Smooth muscle cell (in vitro differentiated cells): ENCODE results near the gene C20orf96. TPM values are rescaled to one million over a fixed set of nuclear protein-coding genes. Genes with fewer than 3 reads are reported as not detected.

Source experiments
- DNase-seq: peaks from one replicate; lab custom pipeline; 2025; ENCODE audit not compliant: unreplicated experiment; lab: John Stamatoyannopoulos, UW
- H2AFZ ChIP-seq: fragments of 200-600 bp; sonication (generic); 2 replicates; pipeline ENCODE4 v1.6.0; 2016; ENCODE audit warnings: antibody characterized with exemption, low read depth, mild to moderate bottlenecking
- H3F3A ChIP-seq: fragments of 200-600 bp; sonication (generic); 2 replicates; pipeline ENCODE4 v1.6.0; 2017; ENCODE audit warnings: antibody characterized with exemption, low read depth
- H3K27ac ChIP-seq: fragments of 200-600 bp; sonication (generic); 2 replicates; pipeline ENCODE4 v1.5.1; 2016; ENCODE audit warnings: low read depth, mild to moderate bottlenecking
- H3K27me3 ChIP-seq: fragments of 200-600 bp; sonication (generic); 2 replicates; pipeline ENCODE4 v1.6.1; 2016; ENCODE audit warnings: low read depth, mild to moderate bottlenecking
- H3K36me3 ChIP-seq: fragments of 200-600 bp; sonication (generic); 2 replicates; pipeline ENCODE4 v1.5.1; 2016; ENCODE audit warnings: low read depth
- H3K4me1 ChIP-seq: fragments of 200-600 bp; sonication (generic); 2 replicates; pipeline ENCODE4 v1.5.1; 2016; ENCODE audit warnings: low read depth
- H3K4me2 ChIP-seq: fragments of 200-600 bp; sonication (generic); 2 replicates; pipeline ENCODE4 v1.6.0; 2016; ENCODE audit warnings: mild to moderate bottlenecking
- H3K4me3 ChIP-seq: fragments of 200-600 bp; sonication (generic); 2 replicates; pipeline ENCODE4 v1.5.1; 2016; ENCODE audit warnings: mild to moderate bottlenecking
- H3K79me2 ChIP-seq: fragments of 200-600 bp; sonication (generic); 2 replicates; pipeline ENCODE4 v1.6.0; 2016; ENCODE audit warnings: low read depth, mild to moderate bottlenecking
- H3K9ac ChIP-seq: fragments of 200-600 bp; sonication (generic); 2 replicates; pipeline ENCODE4 v1.6.0; 2016; ENCODE audit warnings: low read depth
- H3K9me3 ChIP-seq: fragments of 200-600 bp; sonication (generic); replicated peaks from 2 replicates; pipeline ENCODE4 v1.5.1; 2016; ENCODE audit warnings: low read depth
- H4K20me1 ChIP-seq: fragments of 200-600 bp; sonication (generic); 2 replicates; pipeline ENCODE4 v1.6.0; 2016; ENCODE audit warnings: low read depth
- WGBS: methylation state at CpG from one replicate; pipeline ENCODE4 v1.1.7; 2016; ENCODE audit warnings: low lambda C conversion rate; 5-methylcytosine and 5-hydroxymethylcytosine counted together
- polyA plus RNA-seq: library from polyadenylated mRNA; unstranded; fragments of >200 nt; fragmentation: Nextera tagmentation; extraction: Ambion mirVana; gene quantifications from 2 replicates; pipeline ENCODE4 v1.2.1, GENCODE V29; 2016
- total RNA-seq: library from RNA; depleted of rRNA; stranded (reverse); fragments of >200 nt; gene quantifications from 2 replicates; pipeline ENCODE4 v1.2.3, GENCODE V29; 2014
- TF ChIP-seq, protein P1 (sequence below): fragments of 200-600 bp; sonication (generic); IDR thresholded peaks from 2 replicates; pipeline ENCODE4 v1.5.1; 2017; ENCODE audit warnings: borderline replicate concordance, mild to moderate bottlenecking, antibody characterized with exemption; ENCODE audit not compliant: insufficient read depth, poor library complexity, severe bottlenecking

C20orf96 gene
- total and polyA plus RNA-seq, 2 experiments from 2014 or later: 2.8 to 11.2 TPM

DNA sequence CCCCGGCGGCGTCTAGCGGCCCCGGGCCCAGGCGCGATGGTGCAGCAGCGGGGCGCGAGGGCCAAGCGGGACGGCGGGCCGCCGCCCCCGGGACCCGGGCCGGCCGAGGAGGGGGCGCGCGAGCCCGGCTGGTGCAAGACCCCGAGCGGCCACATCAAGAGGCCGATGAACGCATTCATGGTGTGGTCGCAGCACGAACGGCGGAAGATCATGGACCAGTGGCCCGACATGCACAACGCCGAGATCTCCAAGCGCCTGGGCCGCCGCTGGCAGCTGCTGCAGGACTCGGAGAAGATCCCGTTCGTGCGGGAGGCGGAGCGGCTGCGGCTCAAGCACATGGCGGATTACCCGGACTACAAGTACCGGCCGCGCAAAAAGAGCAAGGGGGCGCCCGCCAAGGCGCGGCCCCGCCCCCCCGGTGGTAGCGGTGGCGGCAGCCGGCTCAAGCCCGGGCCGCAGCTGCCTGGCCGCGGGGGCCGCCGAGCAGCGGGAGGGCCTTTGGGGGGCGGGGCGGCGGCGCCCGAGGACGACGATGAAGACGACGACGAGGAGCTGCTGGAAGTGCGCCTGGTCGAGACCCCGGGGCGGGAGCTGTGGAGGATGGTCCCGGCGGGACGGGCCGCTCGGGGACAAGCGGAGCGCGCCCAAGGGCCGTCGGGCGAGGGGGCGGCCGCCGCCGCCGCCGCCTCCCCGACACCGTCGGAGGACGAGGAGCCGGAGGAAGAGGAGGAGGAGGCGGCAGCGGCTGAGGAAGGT, 35.5 kb upstream of the C20orf96 start:
- Histone ChIP-seq H4K20me1 (peaks cover 37% of the 10 kb centered on the region), H3K27ac (peak overlapping the region; percentile 80), H3K27me3 (no peaks in the 10 kb centered on the region), H3K36me3 (no peaks in the 10 kb centered on the region), H3K4me1 (peaks cover 25% of the 10 kb centered on the region), H3F3A (peaks cover 26% of the 10 kb centered on the region), H3K9ac (peak overlapping the region; percentile 54), H3K4me2 (peak overlapping the region; percentile 88), H3K79me2 (peaks cover 28% of the 10 kb centered on the region), H3K4me3 (peak overlapping the region; percentile 78), H2AFZ (peak overlapping the region; percentile 41), H3K9me3 (no peaks in the 10 kb centered on the region)
- WGBS: under 1% methylated on average over 25 of the region's 103 CpGs
- no peak for DNase-seq
- TF ChIP-seq, protein P1, sequence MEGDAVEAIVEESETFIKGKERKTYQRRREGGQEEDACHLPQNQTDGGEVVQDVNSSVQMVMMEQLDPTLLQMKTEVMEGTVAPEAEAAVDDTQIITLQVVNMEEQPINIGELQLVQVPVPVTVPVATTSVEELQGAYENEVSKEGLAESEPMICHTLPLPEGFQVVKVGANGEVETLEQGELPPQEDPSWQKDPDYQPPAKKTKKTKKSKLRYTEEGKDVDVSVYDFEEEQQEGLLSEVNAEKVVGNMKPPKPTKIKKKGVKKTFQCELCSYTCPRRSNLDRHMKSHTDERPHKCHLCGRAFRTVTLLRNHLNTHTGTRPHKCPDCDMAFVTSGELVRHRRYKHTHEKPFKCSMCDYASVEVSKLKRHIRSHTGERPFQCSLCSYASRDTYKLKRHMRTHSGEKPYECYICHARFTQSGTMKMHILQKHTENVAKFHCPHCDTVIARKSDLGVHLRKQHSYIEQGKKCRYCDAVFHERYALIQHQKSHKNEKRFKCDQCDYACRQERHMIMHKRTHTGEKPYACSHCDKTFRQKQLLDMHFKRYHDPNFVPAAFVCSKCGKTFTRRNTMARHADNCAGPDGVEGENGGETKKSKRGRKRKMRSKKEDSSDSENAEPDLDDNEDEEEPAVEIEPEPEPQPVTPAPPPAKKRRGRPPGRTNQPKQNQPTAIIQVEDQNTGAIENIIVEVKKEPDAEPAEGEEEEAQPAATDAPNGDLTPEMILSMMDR: no peak

DNA sequence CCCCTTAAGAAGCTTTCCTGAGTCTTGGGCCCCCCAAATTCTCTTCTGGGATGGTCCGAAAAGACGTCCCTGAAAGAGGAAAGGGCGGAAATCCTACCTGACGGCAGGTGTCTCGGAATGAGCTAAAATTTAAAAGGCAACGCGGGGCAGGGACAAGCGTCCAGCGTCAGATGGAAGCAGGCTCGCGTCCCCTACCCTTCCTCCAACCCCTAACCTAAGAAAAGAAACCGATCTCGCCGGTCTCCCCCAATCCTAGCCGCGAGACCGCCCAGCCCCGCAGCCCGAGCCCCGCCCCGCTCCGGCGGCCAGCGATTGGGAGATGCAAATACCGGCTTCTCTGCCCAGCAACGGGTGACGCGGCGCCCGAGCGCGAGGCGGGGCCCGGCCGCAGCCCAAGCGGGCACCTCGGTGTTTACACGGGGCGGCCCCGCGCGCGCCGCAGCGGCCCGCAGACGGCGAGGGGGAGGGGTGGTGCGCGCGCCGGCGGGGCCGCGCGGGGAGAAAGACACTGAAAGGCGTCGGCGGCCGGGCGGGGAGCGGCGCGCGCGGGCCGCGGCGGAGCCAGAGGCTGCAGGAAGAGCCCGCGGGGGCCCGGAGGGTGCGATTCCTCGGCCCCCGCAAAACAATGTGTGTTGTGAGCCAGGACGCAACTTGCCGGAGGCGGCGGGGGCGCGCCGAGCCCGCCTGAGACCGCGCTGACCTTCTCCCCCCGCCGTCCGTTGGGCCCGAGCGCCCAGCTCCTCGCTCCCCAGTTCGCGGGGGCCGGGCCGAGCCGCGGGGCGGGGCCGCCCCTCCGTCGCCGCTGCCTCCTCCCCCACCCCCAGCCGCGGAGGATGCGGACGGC, 34.7 kb upstream of the C20orf96 start, which contains the start of gene SOX12:
Gene SOX12 (plus strand): TSS at position 508 of the 844 bp plus-strand sequence. CDS start 373 bp downstream, outside the sequence.
- Histone ChIP-seq H3K4me2 (peak within 1 kb of the TSS; percentile 95), H3K36me3 (no peaks in the 10 kb centered on the region), H3K4me1 (peaks cover 23% of the 10 kb centered on the region), H4K20me1 (peaks cover 29% of the 10 kb centered on the region), H3K27me3 (no peaks in the 10 kb centered on the region), H3K27ac (peak within 1 kb of the TSS; percentile 81), H3F3A (peaks cover 22% of the 10 kb centered on the region), H3K9me3 (no peaks in the 10 kb centered on the region), H3K79me2 (peaks cover 28% of the 10 kb centered on the region), H2AFZ (peak within 1 kb of the TSS; percentile 75), H3K9ac (peak within 1 kb of the TSS; percentile 76), H3K4me3 (peak within 1 kb of the TSS; percentile 78)
- peak; percentile 94 for DNase-seq
- under 1% methylated on average over 65 of the region's 106 CpGs for WGBS
- TF ChIP-seq, protein P1: no peak

DNA sequence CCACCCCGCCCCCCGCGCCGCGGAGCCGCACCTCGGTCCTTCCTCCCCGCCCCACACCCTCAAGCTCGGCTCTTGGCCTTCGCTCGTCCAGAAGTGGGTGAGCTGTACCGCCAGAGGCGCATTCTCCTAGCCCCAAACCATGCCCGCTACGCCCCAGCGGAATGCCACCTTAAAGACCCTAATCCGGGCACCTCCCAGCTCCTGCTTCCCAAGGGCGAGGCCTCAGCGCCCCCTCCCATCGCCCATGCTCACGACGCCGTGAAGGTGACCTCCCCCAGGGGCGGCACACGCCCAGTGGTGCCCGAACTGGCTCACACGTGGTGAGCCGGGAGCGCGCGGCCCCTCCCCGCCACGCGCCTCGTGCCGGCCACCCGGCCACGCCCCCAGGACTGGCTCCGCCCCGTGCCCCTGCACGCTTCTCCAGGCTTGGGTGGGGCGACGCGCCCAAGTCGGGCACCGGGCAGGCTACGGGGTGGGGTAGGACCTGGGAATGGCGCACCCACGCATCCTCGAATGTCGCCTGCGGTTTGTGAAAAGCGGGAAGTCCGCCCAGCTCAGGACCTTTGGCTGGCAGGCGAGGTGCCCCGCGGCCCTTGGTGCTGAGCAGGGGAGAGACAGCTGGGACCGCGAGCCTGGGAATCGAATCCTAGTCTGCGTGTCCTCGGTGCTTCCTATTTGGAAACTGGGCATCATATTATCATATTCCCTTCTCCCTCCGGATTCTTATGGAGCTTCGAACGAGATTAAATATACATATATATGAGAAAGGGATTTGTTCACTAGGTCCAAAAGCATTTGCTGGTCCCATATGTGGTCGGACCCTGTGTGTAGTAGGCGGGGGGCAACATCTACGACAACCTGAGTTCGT, 33.9 kb upstream of the C20orf96 start:
- no peaks in the 10 kb centered on the region for H3K36me3 ChIP-seq
- peak overlapping the region; percentile 81 for H3K27ac ChIP-seq
- H3K9ac ChIP-seq: peak overlapping the region; percentile 71
- peak overlapping the region; percentile 78 for H3K4me3 ChIP-seq
- peaks cover 15% of the 10 kb centered on the region for H3K4me1 ChIP-seq
- no peaks in the 10 kb centered on the region for H3K27me3 ChIP-seq
- 2% methylated on average over 58 of the region's 69 CpGs for whole genome bisulfite sequencing
- no peaks in the 10 kb centered on the region for H3K9me3 ChIP-seq
- DNase-seq: peak; percentile 85
- H2AFZ ChIP-seq: peak overlapping the region; percentile 75
- TF ChIP-seq, protein P1: no peak
- peaks cover 14% of the 10 kb centered on the region for H3F3A ChIP-seq
- H3K79me2 ChIP-seq: peaks cover 28% of the 10 kb centered on the region
- H4K20me1 ChIP-seq: peaks cover 20% of the 10 kb centered on the region
- peak overlapping the region; percentile 95 for H3K4me2 ChIP-seq
